ENCODE results near the gene CERS4.
"Not testable (repeated sequence)": the region's sequence is repeated elsewhere in the genome, so short reads cannot be mapped to it uniquely, and the experiment has no call there.

Gene CERS4, protein sequence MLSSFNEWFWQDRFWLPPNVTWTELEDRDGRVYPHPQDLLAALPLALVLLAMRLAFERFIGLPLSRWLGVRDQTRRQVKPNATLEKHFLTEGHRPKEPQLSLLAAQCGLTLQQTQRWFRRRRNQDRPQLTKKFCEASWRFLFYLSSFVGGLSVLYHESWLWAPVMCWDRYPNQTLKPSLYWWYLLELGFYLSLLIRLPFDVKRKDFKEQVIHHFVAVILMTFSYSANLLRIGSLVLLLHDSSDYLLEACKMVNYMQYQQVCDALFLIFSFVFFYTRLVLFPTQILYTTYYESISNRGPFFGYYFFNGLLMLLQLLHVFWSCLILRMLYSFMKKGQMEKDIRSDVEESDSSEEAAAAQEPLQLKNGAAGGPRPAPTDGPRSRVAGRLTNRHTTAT

GRCh38 chr19:8208922-8209461, at the start of gene CERS4:
TSS of gene CERS4 (plus strand) at chr19:8209370. CDS start at chr19:8251077, 41,707 bp downstream.
- DNase-seq: peak; percentile 84 to 90

DNA sequence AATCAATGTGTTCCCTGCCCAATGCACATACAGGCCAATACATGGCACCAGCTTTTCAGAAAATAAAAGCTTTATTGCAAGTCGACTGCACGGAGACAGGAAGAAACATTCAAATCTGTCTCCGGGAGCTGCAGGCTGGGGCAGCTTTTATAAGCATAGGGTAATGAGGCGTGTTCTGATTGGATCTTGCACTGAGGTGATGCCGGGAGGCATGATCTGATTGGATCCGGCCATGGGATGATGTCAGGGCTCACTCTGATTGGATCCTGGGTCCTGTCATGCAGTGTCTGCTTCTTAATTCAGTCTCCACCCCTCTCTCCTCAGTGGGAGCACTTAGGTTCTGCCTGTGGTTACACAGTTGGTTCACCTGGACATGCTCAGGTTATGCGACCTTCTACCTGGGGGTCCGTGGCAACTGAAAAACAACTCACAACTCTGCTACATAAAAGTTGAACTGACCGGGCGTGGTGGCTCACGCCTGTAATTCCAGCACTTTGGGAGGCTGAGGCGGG, 48.0 kb upstream of the CERS4 start:
- peak in 1 of 2 donors; percentile 5 for DNase-seq

DNA sequence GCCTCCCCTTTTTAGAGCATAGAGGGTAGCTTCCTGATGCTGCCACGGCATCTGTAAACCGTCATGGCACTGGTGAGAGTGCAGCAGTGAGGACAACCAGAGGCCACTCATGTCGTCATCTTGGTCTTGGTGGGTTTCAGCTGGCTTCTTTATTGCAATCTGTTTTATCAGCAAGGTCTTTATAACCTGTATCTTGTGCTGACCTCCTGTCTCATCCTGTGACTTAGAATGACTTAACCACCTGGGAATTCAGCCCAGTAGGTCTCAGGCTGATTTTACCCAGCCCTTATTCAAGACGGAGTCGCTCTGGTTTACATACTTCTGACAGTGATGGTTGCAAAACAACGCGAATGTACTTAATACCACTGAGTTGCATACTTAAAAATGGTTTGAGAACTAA, 45.4 kb upstream of the CERS4 start:
- no peak for DNase-seq

- no peak for DNase-seq
Observed at GRCh38 chr19:8167985-8168384, 41.2 kb upstream of the CERS4 start.

- DNase-seq: no peak
Observed at GRCh38 chr19:8168537-8168936, 40.6 kb upstream of the CERS4 start.

DNA sequence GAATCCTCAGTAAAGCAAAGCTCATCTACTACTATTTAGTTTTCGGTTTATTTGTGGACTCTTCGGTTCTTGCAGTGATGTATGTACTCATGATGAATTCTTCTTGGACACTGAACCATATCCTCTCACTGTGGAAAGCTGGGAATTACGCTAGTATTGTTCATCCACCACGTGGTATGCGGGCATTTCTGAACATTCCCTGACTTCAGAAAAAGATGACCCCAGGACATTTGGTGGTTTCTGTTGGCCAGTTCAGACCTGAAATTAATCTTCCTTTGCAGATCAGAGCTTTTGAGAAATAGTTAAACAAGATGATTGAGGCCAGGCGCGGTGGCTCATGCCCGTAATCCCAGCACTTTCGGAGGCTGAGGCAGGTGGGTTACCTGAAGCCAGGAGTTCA, 34.5 kb upstream of the CERS4 start:
- no peak for DNase-seq

DNA sequence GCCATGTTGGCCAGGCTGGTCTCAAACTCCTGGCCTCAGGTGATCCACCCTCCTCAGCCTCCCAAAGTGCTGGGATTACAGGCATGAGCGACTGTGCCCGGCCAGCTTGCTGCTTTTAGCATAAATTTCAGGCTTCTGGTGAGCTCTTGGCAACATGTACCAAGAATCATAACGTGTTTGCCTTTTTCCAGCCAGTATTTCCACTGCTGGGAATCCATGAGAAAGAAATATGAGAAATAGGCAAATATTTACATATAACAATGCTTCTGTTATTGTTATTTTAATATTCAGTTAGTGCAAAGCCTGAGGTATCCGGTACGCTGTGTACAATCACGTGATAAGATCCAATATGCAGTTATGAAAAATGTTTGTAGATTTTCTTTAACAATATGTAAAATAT, 29.2 kb upstream of the CERS4 start:
- DNase-seq: no peak

DNA sequence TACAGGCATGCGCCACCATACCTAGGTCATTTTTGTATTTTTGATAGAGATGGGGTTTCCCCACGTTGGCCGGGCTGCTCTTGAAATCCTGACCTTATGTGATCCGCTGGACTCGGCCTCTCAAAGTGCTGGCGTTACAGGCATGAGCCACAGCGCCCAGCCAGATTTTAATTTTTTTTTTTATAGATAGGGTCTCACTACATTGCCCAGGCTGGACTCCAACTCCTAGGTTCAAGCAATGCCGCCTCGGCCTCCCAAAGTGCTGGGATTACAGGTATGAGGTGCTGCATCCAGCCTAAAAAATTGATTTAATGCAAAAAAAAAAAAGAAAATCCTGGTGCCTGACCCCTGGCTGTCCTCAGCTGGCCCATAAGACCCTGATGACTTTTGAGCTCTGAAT, 24.9 kb upstream of the CERS4 start:
- no peak for DNase-seq

- no peak for DNase-seq
Observed at GRCh38 chr19:8185343-8186068, 23.7 kb upstream of the CERS4 start.

DNA sequence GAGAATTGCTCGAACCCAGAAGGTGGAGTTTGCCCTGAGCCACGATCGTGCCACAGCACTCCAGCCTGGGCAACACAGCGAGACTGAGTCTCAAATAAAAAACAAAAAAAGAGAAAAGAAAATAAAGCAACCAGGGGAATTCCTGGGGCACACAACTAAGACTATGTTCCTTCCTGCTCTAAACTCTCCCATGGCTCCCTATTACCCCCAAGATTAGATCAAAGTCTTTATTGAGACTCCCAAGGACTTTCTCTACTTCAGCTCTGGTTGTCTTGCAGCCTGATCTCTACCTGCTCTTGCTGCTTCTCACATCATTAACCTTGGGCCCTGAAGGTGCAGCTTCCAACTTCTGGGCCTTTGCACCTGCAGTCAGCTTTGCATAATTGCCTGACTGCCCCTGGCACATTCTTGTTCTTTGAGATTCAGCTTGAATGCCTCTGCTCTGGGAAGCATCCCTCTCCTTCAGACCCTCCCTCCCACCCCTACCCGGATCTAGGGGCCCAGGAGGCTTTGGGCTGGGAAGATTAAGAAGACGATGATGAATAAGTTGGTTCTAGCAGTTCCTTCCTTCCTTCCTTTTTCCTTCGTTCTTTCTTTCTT, 16.8 kb upstream of the CERS4 start:
- DNase-seq: no peak

GRCh38 chr19:8194528-8195267, 14.5 kb upstream of the CERS4 start:
- DNase-seq: no peak

GRCh38 chr19:8196271-8196927, 12.8 kb upstream of the CERS4 start:
- no peak for DNase-seq

DNA sequence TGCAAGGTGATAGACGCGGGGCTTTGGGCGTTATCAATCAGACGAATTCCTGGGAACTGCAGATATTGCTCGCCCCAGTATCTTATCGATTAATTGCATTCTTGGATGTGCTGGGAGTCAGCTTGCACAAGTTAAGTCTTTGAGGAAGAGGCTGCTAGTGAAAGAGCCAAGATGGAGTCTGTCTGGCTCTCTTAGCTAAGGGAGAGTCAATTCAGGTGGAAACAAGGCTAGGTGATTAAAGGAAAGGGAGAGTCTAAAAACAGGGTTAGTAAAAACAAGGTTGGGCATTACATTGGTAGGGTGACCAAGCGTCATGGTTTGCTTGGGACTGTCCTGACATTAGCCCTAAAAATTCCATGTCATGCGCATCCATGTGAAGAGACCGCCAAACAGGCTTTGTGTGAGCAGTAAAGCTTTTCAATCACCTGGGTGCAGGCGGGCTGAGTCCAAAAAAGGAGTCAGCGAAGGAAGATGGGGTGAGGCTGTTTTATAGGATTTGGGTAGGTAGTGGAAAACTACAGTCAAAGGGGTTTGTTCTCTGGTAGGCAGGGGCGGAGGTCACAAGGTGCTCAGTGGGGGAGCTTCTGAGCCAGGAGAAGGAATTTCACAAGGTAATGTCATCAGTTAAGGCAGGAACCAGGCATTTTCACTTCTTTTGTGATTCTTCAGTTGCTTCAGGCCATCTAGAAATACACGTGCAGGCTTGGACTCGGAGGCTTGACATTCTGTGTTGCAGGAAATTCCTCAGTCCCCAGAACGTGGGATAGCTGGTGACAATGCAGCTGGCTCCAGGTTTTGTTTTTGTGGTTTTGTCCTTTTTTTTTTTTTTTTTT, 5.7 kb upstream of the CERS4 start:
- DNase-seq: not testable (repeated sequence)

- DNase-seq: no peak
Observed at GRCh38 chr19:8204961-8205360, 4.2 kb upstream of the CERS4 start.

GRCh38 chr19:8206147-8207087, 2.8 kb upstream of the CERS4 start:
- DNase-seq: no peak

GRCh38 chr19:8207326-8207725, 1.8 kb upstream of the CERS4 start:
- DNase-seq: not testable (repeated sequence)

GRCh38 chr19:8208119-8208921, 850 bp upstream of the CERS4 start:
- DNase-seq: peak; percentile 46 to 67

- DNase-seq: peak in 1 of 2 donors; percentile 62
Observed at GRCh38 chr19:8209462-8210378, 550 bp downstream of the CERS4 start.
